SK-N-MC (cell line): ENCODE data around the gene HLA-DQB1.
"Not testable (repeated sequence)": the region's sequence is repeated elsewhere in the genome, so short reads cannot be mapped to it uniquely, and the experiment has no call there.

Experiments
- DNase-seq: peaks from one replicate; pipeline ENCODE4 v3.0.0-alpha.2; 2011; ENCODE audit warnings: low read depth, low spot score
- H3K27ac ChIP-seq: fragments of 200-600 bp; sonication (generic); 2 replicates; pipeline ENCODE4 v1.5.1; 2016; ENCODE audit warnings: mixed run types
- H3K36me3 ChIP-seq: fragments of 200-600 bp; sonication (generic); 2 replicates; pipeline ENCODE4 v1.6.1; 2017; ENCODE audit warnings: antibody characterized with exemption, low read length, mixed read lengths; ENCODE audit not compliant: insufficient read depth
- H3K4me3 ChIP-seq: fragments of 200-600 bp; sonication (generic); 2 replicates; pipeline ENCODE4 v1.5.1; 2016
- H3K9ac ChIP-seq: fragments of 200-600 bp; sonication (generic); 2 replicates; pipeline ENCODE4 v1.8.0; 2017; ENCODE audit warnings: mixed run types, mixed read lengths; ENCODE audit not compliant: insufficient read length
- H3K9me3 ChIP-seq: fragments of 200-600 bp; sonication (generic); 2 replicates; pipeline ENCODE4 v1.6.1; 2017; ENCODE audit warnings: low read depth, mild to moderate bottlenecking, antibody characterized with exemption, low read length, moderate library complexity, mixed read lengths
- EZH2 ChIP-seq: fragments of 200-600 bp; sonication (generic); IDR thresholded peaks from one replicate; pipeline ENCODE4 v1.6.1; 2017; ENCODE audit warnings: antibody characterized with exemption
- FOXP2 ChIP-seq: optimal IDR thresholded peaks from 2 replicates; pipeline ENCODE3; 2011; ENCODE audit warnings: mild to moderate bottlenecking, moderate library complexity; ENCODE audit not compliant: insufficient read depth; ENCODE audit errors: extremely low read length, control extremely low read depth
- POLR2AphosphoS5 ChIP-seq: IDR thresholded peaks from 2 replicates; pipeline ENCODE4 v1.6.1; 2012; ENCODE audit warnings: mild to moderate bottlenecking, low read depth, low read length, borderline replicate concordance

HLA-DQB1 gene

DNA sequence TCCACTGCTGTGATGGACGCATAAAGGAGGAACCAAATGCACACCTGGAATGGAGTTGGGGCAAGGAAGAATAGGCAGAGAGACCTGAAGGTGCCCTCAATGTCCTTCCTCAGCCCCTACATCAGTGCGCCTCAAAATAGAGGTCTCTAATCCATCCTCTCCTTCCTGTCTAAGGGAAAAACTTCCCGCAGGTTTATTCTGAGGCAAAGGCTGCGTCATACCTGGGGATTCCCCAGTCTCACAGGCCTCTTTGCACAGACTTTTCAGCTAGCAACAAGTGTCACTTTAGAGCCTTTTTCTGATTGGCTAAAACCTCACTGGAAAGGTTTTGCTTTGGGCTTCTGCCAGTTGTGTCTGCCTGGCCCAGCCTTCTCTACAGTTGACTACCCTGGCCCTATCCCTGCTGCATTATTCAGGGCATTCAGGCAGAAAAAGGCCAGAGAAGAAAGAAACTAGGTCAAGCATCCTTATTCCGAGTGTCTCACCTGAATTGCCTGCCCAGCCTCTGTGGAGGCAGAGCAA is 1.8 kb upstream of the HLA-DQB1 start:
- Histone ChIP-seq H3K4me3 (no peak overlapping the region), H3K9ac (no peak overlapping the region), H3K9me3 (no peaks in the 10 kb centered on the region; the same call in 1 of the 2 replicates), H3K36me3 (no peaks in the 10 kb centered on the region), H3K27ac (no peak overlapping the region)
- TF ChIP-seq EZH2 (no peak), FOXP2 (no peak), POLR2AphosphoS5 (no peak)
- no peak for DNase-seq

DNA sequence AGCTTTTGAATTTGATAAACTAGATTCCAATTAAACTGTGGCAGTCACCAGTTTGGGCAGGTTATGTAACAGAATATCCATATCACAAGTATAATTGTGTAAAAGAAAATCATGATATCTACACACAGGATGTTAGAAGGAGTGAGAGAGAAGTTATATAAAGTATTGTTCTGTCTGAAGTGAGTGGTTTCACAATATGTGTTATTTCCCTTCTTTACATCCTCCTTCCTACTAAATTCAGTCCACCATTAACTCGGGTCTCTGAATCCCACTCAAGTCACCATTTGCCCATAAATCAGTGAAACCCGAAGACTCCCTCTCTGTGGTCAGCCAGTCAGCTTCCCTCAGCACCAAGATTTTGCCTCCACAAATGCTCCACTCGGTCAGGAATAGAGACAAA is 796 bp downstream of the HLA-DQB1 start:
- H3K27ac ChIP-seq = no peak overlapping the region
- H3K36me3 ChIP-seq = no peaks in the 10 kb centered on the region
- TF ChIP-seq POLR2AphosphoS5 (no peak), EZH2 (no peak), FOXP2 (no peak)
- no peak overlapping the region for H3K9ac ChIP-seq
- DNase-seq = no peak
- H3K4me3 ChIP-seq = no peak overlapping the region
- H3K9me3 ChIP-seq = no peaks in the 10 kb centered on the region

DNA sequence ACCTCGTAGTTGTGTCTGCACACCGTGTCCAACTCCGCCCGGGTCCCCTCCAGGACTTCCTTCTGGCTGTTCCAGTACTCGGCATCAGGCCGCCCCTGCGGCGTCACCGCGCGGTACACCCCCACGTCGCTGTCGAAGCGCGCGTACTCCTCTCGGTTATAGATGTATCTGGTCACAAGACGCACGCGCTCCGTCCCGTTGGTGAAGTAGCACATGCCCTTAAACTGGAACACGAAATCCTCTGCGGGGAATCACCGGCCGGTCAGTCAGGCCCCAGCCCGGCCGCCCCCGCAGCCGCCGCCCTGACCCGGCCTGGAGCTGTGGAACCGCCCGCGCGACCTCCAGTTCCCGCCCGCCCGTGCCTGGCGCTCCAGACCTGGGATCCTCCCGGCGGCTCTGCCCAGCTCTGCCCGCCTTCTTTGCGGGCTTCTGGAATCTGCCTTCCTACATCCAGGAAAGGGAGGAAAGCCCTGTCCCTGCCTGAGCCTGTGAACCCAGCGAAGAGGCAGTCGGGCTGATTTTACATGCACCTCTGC is 1.6 kb downstream of the HLA-DQB1 start:
- no peak overlapping the region for H3K4me3 ChIP-seq
- no peak overlapping the region for H3K27ac ChIP-seq
- TF ChIP-seq FOXP2 = no peak
- TF ChIP-seq EZH2 = peak; percentile 74
- no peak for TF ChIP-seq POLR2AphosphoS5
- H3K9ac ChIP-seq = no peak overlapping the region
- H3K9me3 ChIP-seq = no peaks in the 10 kb centered on the region
- no peak for DNase-seq
- H3K36me3 ChIP-seq = no peaks in the 10 kb centered on the region

DNA sequence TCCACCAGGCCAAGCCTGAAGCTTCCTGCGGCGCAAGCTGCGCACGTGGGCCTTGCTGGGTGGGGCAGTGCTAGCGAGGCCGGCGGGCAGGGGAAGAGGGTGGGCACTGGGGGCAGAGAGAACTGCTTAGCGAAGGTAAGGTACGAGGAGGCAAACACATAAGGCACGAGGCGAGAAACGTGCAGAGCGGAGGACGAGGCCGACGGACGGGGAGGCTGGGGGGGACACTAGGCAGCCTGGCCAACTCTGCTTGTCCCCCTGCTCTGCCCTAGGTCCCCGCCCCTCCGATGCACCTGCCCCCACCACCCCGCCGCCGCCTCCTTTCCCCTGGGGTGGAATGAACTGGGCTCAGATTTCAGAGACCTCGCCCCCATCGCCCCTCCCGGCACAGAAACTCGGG is 2.1 kb downstream of the HLA-DQB1 start:
- DNase-seq = no peak
- no peak for TF ChIP-seq POLR2AphosphoS5
- TF ChIP-seq FOXP2 = no peak
- no peak for TF ChIP-seq EZH2
- Histone ChIP-seq H3K4me3 (no peak overlapping the region), H3K9me3 (no peaks in the 10 kb centered on the region), H3K36me3 (no peaks in the 10 kb centered on the region), H3K9ac (no peak overlapping the region), H3K27ac (no peak overlapping the region)

DNA sequence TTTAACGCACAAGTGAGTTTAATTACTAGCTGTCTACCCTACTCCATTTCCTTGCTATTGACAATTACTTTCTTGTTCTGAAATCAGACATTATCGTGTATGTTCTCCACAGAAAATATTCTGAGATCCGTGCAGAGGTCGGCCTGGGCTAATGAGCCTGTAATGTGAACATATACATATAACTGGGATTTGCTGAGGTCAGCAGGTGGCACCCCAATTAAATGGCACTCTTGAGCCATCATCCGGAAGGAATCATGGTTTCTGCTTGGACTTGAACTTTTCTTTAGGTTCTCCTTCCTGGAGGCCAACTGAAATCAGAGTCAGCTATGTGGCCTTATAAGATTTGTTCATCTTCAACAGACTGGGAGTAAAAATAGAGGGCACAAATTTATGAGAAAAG is 3.6 kb downstream of the HLA-DQB1 start:
- DNase-seq = no peak
- H3K9me3 ChIP-seq = no peaks in the 10 kb centered on the region
- H3K4me3 ChIP-seq = no peak overlapping the region
- H3K9ac ChIP-seq = no peak overlapping the region
- no peak overlapping the region for H3K27ac ChIP-seq
- H3K36me3 ChIP-seq = no peaks in the 10 kb centered on the region
- TF ChIP-seq EZH2 = no peak
- no peak for TF ChIP-seq FOXP2
- no peak for TF ChIP-seq POLR2AphosphoS5

DNA sequence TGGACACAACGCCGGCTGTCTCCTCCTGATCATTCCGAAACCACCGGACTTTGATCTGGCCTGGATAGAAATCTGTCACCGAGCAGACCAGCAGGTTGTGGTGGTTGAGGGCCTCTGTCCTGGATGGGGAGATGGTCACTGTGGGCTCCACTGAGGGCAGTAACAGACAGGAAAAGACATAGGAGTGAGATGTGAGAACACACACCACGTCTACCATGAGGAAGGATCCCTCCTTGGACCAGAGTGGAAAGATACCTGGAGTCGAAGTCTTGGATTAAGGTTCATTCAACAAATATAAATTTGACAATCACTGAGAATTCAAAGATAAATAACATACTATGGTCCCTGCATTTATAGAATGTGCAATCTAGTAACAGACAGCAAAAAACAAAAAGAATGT is 4.4 kb downstream of the HLA-DQB1 start:
- no peak for DNase-seq
- Histone ChIP-seq H3K9ac (no peak overlapping the region), H3K27ac (no peak overlapping the region), H3K4me3 (no peak overlapping the region), H3K9me3 (no peaks in the 10 kb centered on the region), H3K36me3 (no peaks in the 10 kb centered on the region)
- TF ChIP-seq POLR2AphosphoS5 (no peak), EZH2 (no peak), FOXP2 (no peak)

DNA sequence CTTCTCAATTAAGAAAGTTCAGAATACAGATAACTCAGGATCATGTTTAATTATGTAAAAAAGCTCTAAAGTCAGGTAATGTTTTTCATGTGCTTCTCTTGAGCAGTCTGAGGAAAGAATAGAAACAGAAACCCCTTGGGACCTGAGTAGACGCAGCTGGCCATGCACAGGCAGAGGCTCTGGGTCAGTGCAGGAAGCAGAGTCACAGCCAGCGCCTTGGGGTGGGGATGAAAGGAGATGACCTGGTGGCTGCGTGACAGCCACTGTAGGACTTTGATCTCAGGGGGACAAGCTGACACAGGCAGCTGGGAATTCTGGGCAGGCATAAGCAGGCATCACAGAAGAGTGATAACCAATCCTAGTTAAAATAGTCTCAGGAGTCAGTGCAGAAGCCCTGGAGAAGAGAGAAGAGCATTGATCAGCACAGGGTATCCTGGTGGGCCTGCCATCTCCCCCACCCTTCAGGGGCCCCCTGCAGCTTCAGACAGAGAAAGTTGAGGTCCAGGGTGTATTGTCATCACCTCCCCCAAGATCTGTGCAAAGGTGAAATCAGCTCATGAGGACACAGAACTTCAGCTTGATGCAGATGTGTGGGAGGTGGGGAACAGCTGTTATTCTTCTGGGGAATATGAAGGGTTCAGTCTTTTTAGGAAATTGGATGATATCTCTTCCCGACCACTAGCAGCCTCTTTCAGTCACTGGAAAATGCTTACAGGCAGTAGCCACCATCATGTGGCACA is 6.4 kb downstream of the HLA-DQB1 start:
- H3K4me3 ChIP-seq = no peak overlapping the region
- no peak for DNase-seq
- no peak overlapping the region for H3K27ac ChIP-seq
- TF ChIP-seq POLR2AphosphoS5 = no peak
- no peak for TF ChIP-seq FOXP2
- no peak for TF ChIP-seq EZH2
- H3K9ac ChIP-seq = no peak overlapping the region
- no peaks in the 10 kb centered on the region for H3K36me3 ChIP-seq
- H3K9me3 ChIP-seq = no peaks in the 10 kb centered on the region

DNA sequence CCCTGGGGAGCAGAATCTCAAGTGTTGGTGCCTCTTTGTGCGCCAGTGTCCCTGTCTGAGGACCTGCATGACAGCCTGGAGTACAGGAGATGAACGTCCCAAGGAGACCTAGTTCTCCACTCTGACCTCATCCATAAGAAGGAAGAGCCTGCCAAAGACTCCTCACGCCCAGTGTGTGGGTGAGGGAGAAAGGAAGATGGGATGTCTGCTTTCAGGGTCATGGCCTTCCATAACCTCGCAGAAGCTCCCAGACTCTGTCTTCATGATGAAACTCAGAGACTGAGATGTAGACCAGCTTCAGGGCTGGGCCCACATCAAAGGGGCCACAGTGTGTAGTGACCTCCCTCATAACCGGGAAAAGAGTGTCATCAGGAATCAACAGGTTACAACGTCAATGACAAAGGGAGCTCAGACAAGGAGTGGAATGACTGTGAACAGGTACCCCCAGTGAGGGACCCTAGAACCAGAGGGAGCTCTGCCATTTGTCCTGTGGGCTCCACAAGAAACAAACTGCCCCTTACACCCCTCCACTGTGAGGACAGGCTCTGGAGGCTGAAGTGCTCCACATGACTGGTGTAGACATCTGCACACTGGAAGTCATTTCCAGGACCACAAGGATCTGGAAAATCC is 8.1 kb downstream of the HLA-DQB1 start:
- no peak for DNase-seq
- Histone ChIP-seq H3K9me3 (no peaks in the 10 kb centered on the region), H3K36me3 (no peaks in the 10 kb centered on the region), H3K4me3 (no peak overlapping the region), H3K27ac (no peak overlapping the region), H3K9ac (no peak overlapping the region)
- TF ChIP-seq POLR2AphosphoS5 (no peak), FOXP2 (no peak), EZH2 (no peak)

DNA sequence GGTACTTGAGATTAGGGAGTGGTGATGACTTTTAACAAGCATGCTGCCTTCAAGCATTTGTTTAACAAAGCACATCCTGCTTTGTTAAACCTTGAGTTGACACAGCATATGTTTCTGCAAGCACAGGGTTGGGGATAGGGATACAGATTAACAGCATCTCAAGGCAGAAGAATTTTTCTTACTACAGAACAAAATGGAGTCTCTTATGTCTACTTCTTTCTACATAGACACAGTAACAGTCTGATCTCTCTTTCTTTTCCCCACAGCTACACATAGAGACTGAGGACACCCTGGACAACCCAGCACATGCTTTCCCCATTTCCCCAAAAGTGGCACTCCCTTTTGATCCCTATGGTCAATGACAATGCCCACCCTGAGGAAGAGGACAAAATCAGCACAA is 8.6 kb downstream of the HLA-DQB1 start:
- H3K4me3 ChIP-seq = not testable (repeated sequence)

DNA sequence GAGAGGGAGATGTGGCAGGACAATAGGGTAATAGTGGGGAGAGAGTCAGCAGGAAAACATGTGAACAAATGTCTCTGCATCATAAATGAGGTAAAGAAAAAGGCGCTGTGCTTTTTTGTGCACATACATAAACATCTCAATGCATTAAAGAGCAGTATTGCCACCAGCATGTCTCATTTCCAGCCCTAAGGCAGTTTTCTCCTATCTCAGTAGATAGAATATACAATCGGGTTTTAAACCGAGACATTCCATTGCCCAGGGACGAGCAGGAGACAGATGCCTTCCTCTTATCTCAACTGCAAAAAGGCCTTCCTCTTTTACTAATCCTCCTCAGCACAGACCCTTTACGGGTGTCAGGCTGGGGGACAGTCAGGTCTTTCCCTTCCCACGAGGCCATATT is 9.1 kb downstream of the HLA-DQB1 start:
- DNase-seq, H3K27ac ChIP-seq, H3K4me3 ChIP-seq, H3K9me3 ChIP-seq, H3K36me3 ChIP-seq, H3K9ac ChIP-seq: not testable (repeated sequence)

More for the DNA sequence above, 8.6 kb downstream of the HLA-DQB1 start:
- not testable (repeated sequence) for H3K27ac ChIP-seq, H3K9me3 ChIP-seq, H3K9ac ChIP-seq, DNase-seq, H3K36me3 ChIP-seq
